ENCODE measurements around the gene CCDC157.

The CCDC157 gene

GRCh38 chr22:30372915-30373314, 16.1 kb downstream of the CCDC157 start:
- no peak for DNase-seq (ENCODE audit: low spot score)
- TF ChIP-seq CTCF (IDR thresholded peaks at IDR 0.05; ENCODE audit: extremely low read depth, insufficient read depth, missing control alignments): no peak
- in situ Hi-C loops (cut with MboI; ENCODE audit: low pct_unique_long_range_greater_than_20kb, low sequenced_read_pairs, unreplicated experiment): no loop called here

GRCh38 chr22:30373331-30374325, 16.8 kb downstream of the CCDC157 start:
- in situ Hi-C loops (cut with MboI; ENCODE audit: low pct_unique_long_range_greater_than_20kb, low sequenced_read_pairs, unreplicated experiment): no loop called here
- no peak for DNase-seq (ENCODE audit: low spot score)
- TF ChIP-seq CTCF (IDR thresholded peaks at IDR 0.05; ENCODE audit: extremely low read depth, insufficient read depth, missing control alignments): no peak

GRCh38 chr22:30375312-30375849, 18.6 kb downstream of the CCDC157 start:
- in situ Hi-C loops (cut with MboI; ENCODE audit: low pct_unique_long_range_greater_than_20kb, low sequenced_read_pairs, unreplicated experiment): loop anchor here (25.0 kb wide), 1 partner anchor 263 kb away; no protein-coding TSS in a partner anchor

GRCh38 chr22:30380011-30380410, 23.2 kb downstream of the CCDC157 start:
- TF ChIP-seq CTCF (IDR thresholded peaks at IDR 0.05; ENCODE audit: extremely low read depth, insufficient read depth, missing control alignments): no peak
- DNase-seq (ENCODE audit: low spot score): no peak
- in situ Hi-C loops (cut with MboI; ENCODE audit: low pct_unique_long_range_greater_than_20kb, low sequenced_read_pairs, unreplicated experiment): loop anchor here (10.0 to 25.0 kb wide), 2 partner anchors 95 to 268 kb away; partner anchors contain the start of gene CASTOR1

More at GRCh38 chr22:30375312-30375849, 18.6 kb downstream of the CCDC157 start:
- no peak for DNase-seq (ENCODE audit: low spot score)
- no peak for TF ChIP-seq CTCF (IDR thresholded peaks at IDR 0.05; ENCODE audit: extremely low read depth, insufficient read depth, missing control alignments)

GRCh38 chr22:30381264-30381663, 24.5 kb downstream of the CCDC157 start:
- in situ Hi-C loops (cut with MboI; ENCODE audit: low pct_unique_long_range_greater_than_20kb, low sequenced_read_pairs, unreplicated experiment): loop anchor here (10.0 to 25.0 kb wide), 2 partner anchors 96 to 269 kb away; partner anchors contain the start of gene CASTOR1
- TF ChIP-seq CTCF (IDR thresholded peaks at IDR 0.05; ENCODE audit: extremely low read depth, insufficient read depth, missing control alignments): no peak
- DNase-seq (ENCODE audit: low spot score): no peak

GRCh38 chr22:30382340-30382739, 25.5 kb downstream of the CCDC157 start:
- no peak for TF ChIP-seq CTCF (IDR thresholded peaks at IDR 0.05; ENCODE audit: extremely low read depth, insufficient read depth, missing control alignments)
- in situ Hi-C loops (cut with MboI; ENCODE audit: low pct_unique_long_range_greater_than_20kb, low sequenced_read_pairs, unreplicated experiment): loop anchor here (10.0 to 25.0 kb wide), 2 partner anchors 98 to 270 kb away; partner anchors contain the start of gene CASTOR1
- DNase-seq (ENCODE audit: low spot score): no peak
